SIG-M5 treated with dmso at 0.1 percent for 504 hours (cell line): ENCODE data around the gene WDR87.

Experiments
- DNase-seq: peaks from one replicate; lab custom pipeline; 2025; ENCODE audit not compliant: unreplicated experiment; lab: John Stamatoyannopoulos, UW

WDR87 gene

DNA sequence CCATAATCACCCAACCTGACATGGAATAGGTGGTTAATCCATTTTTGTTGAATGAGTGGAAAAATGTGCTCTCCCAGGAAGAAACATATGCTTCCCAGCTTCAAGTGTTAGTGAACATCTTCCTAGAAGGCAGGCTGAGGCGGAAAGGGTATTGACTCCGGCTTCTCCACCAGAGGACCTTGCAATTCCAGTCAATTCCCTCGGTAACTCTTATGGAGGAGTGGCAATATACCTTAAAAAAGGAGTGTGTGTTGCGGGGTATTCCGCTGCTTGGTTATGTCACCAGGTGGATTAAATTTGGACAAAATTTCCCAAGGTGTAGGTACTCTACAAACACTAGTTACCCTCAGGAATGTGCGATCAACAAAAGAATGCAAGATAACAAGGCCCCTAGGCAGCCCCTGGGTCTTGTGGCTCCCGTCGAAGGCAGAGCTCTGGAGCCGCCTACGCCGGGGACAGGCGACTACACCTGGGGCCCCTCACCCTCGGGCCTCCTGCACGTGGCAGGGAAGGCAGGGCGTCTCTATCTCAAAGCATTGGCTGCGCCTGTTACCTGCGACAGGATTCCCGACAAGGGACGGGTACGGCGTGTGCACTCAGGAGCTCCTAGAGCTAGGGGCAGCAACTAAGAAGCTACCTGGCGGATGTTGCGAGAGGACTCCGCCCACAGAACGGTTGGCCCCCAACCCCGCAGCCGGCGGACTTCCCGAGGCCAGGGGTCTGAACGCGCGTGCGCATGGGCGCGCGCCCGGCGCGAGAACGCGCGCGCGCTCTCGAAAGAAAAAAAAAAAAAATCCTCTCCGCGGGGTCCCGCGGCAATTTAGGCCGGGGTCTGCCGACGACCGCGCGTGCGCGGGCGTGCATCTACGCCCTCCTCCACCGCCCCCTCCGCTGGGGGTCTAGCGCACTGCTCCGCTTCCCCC, at the start of gene WDR87:
TSS of gene WDR87 (minus strand) at position 649 of the 923 bp plus-strand sequence. CDS start 8,355 bp downstream, outside the sequence.
- peak; percentile 16 for DNase-seq

DNA sequence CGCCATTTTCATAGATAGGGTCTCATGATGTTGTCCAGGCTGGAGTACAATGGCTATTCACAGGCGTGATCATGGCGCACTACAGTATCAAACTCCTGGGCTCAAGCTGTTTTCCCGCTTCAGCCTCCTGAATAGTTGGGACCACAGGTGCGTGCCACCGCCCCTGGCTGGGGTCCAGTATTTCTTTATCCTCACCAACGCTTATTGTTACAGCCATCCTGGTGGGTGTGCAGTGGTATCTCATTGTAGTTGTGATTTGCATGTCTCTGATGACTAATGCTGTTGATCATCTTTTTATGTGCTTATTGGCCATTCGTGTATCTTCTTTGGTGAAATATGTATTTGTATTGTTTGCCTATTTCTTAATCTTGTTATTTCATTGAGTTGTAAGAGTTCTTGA, 49.6 kb upstream of the WDR87 start:
- no peak for DNase-seq

DNA sequence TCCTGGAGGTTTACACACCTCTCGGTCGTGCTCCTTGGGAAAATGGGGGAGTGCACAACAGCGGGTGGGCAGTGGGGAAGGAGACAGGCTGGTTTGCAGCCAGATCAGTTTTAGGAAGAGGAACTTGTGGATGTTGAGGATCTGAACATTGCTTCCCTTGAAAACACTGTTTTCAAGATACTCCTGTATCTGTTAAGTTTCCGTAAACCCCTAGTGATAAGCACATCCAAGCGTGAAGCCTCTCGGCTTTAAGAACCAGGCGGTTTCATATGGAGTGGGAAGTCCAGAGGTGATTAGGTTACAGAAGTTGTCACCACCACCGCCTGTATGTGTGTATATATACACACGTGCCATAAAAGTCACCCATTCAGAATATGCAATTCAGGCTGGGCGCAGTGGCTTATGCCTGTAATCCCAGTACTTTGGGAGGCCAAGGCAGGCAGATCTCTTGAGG, 48.1 kb upstream of the WDR87 start:
- no peak for DNase-seq

DNA sequence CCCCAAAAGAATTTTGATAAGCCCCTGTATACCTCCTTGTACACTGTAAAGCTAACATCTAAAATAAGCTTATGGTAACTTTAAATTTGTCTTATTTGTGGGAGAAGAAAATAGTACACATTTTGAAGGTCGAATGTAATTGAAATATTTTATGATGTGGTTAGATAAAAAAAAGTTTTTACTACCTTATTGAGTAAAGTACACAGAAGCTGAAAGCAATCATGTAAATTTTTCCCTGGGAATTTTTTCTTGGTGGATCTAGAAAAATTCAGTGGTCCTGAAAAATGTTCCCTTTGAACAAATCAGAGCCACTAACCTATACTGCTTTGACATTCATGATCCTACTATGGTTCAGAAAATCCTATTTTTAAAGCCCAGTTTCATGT, 47.5 kb upstream of the WDR87 start:
- DNase-seq: no peak

DNA sequence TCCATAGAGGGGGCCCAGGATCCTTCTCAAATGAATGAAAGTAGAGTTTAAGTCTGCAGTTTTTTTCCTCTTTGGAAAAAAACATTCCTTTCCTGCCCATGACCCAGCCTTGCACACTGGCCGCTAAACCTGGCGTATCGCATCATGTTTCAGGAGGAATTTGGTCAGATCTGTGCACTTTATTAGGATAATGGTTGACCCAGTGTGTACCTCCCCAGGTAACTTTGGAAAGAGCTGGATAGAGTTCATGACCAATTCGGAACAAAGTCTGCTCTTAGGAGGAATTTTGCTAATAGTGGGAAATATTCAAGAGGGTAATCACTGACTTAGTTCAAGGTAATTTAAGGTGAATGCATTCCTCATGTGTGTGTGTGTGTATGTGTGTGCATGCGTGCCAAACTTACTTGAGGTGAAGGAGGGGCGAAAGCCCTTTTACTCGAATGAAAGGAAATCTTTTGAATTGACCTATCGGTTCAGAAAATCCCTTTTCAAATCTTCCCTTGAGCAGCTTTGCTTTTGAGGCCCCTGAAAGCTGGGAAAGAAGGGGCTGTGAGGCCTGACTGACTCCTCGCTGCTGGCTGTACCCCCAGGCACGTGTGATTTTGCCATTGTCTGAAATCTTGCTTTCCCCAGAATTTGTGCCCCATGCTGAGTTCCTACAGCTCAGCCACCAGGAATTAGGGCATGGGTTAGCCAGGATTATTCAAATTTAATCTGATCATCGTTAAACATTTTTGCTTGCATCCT, 47.0 kb upstream of the WDR87 start:
- no peak for DNase-seq

DNA sequence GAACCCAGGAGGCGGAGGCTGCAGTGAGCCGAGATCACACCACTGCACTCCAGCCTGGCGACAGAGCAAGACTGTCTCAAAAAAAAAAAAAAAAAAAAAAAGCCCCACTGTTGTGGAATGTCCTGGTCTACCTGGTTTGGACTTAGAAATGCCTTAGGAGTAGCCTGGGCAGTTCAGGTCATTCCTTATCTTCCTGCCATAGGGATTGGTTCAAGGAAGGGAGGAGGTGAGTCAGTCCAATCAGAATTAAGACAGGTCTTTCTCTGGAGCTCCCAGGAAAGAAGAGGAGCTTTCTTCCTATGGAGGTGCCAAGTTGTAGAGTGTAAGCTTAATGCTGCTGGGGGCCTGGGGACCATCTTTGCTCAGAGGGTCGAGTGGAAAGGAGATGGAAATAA, 45.4 kb upstream of the WDR87 start:
- DNase-seq: no peak

DNA sequence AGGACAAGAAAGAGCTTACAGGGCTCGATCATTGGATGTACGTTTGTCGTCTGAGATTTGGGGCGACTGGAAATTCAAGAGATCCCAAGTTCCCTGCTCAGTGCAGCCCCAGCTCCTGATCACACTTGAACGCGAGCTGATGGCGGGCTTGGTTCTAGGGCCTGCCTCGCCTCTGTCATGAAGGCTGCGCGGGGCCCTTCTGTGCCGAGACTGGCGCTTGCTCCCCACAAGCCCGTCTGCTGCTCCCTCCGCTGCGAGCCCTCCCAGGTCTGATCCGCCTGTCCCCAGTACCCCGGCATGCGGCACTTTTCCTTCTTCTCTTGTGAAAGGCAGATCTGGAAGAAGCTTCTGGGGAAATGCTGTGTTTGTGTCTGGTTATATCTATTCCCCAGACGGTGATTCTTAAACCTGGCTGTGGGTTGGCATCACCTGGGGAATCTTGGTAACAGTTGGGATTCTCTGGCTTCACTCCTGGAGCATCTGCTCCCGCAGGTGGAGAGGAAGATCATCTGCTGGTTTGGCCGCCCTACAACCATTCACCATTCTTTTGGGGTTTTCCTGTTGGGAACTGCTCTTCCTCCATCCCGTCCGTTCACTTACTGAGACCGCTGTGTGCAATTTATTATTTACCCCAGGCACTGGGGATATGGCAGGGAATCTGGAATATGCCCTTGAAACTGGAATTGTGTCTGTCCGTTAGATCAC, 44.2 kb upstream of the WDR87 start:
- no peak for DNase-seq

DNA sequence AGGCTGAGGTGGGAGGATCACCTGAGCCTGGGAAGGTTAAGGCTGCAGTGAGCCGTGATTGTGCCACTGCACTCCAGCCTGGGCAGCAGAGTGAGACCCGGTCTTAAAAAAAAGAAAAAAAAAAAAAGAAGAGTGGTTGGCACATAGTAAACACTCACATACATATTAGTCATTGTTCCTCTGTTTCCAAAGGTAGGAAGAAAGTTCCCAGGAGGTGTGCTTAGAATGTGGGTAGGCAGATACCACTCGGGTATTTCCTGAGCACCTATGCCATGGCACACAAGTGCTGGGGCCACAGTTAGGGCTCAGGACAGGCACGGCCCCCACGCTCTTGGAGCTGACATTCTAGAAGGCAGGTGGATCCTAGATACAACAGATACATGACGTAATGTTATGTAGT, 42.0 kb upstream of the WDR87 start:
- DNase-seq: no peak

DNA sequence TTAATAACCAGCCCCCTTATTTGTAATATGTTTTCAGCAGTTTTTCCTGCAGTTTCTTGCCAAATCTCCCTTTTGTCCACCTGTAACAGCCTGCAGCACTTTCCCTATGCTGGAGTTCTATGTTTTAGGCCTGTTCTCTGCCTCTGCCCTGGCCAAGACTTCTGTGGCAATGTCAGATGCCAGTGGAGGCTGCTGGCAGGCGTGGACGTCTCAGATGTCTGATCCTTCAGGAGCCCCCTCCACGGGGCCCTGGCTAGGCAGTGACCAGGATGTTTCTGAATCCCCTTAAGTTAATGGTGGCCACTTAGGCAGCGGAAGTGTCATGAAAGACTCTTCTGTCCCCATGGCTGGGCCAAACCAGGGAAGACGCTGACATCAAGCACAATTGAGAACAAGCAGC, 41.4 kb upstream of the WDR87 start:
- DNase-seq: no peak

DNA sequence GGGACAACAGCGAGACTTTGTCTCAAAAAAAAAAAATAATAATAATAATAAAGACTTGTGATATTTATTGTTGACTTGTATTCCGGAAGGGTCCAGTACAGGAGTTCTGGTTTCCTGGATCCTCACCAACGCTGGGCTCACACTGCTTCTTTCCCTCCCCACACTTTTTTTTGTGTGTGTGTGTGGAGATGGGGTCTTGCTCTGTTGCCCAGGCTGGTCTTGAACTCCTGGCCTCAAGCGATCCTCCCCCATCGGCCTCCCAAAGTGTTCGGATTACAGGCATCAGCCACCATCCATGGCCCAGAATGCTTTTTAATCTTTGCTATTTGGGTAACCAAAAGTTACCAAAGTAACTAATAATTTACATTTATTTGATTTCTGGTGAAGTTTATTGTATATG, 39.7 kb upstream of the WDR87 start:
- no peak for DNase-seq

DNA sequence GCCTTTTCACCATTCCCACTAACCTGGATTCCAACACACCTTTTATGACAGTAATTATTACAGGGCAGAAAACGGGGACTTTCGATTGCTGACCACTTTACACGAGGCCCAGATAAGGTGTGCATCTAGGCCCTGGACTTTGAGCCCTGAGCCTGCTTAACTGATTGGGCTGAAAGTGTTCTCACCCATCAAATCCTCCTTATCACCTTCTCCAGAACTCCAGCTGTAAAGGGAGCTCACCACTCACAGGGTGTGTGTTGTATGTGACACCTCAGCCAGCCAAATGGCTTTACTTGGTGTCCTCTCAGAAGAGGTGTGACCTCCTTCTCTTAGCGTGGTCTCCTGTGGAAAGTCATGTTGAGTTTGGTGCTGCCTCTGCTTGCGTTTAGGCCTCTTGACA, 37.1 kb upstream of the WDR87 start:
- DNase-seq: no peak

DNA sequence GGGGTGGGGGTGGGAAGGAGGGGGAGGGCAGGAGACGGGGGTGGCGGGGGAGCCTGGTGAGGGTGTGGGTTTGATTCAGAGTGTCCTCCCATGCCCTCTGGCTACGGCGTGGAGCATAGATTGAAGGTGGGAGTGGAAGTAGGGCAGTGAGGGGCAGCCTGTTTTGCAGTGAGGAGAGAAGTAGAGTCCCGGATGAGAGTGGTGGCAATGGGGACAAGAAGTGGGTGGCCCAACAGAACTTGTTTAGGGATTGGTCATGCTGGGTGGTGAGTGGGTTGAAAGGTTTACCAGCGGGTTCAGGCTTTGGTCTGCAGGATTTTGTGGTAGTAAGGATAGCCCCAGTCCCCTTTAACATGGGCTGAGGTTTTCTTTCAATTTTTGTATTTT, 36.1 kb upstream of the WDR87 start:
- DNase-seq: no peak

DNA sequence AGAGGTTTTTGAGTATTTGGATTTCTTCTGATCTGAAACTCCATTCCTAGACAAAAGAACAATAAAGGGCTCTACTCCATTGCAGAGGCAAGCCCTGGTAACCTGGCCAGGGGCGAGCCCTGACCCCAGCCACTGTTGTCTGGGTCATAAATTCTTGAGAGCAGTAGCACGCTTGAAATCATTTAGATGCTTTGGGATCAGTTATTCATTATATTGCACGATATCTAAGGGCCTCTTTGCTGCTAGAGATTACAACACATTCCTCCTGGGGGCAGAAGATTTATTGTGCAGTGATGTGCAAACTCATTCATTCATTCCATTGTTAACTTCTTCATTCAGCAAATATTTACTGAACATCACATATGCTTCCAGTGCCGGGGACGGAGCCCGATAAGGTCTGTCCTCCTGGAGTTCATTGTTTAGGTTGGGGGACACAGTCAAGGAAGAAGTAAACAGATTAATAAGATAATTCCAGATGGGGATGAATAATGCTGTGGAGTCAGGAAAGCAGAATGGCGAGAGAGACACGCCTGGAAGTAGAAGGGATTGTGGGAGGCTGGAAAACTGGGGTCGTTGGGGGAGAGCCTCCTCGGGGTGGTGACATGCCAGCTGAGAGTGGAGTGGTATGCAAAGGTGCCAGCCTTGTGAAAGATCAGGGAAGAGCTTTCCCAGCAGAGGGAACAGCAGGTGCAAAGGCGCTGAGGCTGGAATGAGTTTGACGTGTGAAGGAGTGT, 35.6 kb upstream of the WDR87 start:
- no peak for DNase-seq

DNA sequence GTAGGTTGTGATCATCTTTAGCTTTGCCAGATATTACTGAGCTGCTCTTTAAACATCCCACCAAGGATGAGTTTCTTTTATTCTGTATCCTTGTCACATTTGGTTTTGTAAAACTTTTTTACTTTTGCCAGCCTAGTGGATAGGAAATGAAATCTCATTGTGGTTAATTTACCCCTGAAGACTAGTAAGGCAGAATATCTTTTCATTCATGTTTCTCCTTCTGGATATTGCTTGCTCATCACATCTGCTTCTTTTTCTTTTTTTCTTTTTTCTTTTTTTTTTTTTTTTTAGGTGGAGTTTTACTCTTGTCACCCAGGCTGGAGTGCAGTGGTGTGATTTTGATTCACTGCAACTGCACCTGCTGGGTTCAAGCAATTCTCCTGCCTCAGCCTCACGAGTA, 32.0 kb upstream of the WDR87 start:
- DNase-seq: no peak

DNA sequence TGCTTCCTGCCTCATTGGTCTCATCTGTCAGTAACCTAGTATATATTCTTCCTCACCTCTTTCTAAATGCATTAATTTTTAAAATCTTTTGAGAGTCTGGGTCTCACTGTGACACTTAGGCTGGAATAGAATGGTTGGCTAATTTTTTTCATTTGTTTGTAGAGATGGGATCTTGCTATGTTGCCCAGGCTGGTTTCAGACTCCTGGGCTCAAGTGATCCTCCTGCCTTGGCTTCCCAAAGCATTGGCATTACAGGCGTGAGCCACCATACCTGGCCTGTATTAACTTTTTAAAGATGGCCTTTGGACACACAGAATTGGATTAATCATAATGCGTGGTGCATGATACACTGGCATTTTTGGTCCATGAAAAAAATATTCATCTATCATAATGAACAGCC, 30.5 kb upstream of the WDR87 start:
- DNase-seq: no peak

DNA sequence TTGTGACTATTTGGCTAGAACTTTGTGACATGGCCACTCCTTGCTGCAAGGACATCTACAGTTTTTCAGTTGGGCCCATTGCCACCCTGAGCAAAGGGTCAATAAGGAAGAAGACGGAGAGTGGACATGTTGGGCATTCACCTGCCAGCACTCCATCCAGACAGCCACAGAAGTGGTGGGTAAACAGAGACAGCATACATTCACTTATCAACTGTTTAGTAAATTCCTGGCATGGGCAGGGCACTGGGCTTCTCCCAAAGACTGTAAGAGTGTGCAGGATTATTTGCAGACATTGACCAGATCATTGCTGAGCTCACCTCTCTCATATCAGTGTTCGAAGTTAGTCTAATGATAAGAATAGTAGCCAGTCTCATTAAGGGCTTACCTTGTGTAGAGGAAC, 29.8 kb upstream of the WDR87 start:
- DNase-seq: no peak

DNA sequence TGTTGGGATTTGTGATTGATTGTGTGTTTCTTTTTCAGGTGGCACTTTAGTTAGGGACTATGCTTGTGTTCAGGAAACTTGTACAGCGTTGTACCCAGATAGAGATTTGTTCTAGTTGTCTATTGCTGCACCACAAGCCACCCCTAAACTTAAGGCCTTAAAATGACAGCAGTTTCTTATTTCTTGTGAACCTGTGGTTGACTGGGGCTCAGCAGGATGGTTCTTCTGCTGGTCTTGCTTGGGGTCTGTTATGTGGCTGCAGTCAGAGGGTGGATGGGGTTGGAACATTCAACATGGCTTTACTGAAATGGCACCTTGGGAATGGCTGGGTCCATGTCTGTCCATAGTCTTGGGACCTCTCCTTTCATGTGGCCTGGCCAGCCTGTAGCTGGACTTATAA, 28.9 kb upstream of the WDR87 start:
- DNase-seq: no peak

DNA sequence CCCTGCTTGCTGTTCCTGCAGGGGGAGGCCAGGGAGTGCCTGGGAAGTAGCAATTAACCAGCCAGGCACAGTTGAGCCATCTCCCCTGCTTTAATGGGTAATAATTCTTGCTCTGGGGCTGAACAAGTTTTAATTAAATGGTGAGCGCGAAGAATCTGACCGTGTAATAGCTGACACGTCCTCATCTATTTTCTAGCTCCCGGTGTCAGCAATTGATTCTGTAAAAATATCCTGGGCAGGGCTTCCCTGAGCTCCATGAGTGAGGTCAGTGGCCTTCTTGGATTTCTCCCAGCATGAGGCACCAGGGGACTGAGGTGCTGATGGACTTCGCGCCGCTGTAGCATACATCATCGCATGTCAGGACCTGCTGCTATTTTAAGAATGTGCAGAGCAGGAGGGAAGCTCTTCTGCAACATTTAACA, 27.6 kb upstream of the WDR87 start:
- DNase-seq: no peak

DNA sequence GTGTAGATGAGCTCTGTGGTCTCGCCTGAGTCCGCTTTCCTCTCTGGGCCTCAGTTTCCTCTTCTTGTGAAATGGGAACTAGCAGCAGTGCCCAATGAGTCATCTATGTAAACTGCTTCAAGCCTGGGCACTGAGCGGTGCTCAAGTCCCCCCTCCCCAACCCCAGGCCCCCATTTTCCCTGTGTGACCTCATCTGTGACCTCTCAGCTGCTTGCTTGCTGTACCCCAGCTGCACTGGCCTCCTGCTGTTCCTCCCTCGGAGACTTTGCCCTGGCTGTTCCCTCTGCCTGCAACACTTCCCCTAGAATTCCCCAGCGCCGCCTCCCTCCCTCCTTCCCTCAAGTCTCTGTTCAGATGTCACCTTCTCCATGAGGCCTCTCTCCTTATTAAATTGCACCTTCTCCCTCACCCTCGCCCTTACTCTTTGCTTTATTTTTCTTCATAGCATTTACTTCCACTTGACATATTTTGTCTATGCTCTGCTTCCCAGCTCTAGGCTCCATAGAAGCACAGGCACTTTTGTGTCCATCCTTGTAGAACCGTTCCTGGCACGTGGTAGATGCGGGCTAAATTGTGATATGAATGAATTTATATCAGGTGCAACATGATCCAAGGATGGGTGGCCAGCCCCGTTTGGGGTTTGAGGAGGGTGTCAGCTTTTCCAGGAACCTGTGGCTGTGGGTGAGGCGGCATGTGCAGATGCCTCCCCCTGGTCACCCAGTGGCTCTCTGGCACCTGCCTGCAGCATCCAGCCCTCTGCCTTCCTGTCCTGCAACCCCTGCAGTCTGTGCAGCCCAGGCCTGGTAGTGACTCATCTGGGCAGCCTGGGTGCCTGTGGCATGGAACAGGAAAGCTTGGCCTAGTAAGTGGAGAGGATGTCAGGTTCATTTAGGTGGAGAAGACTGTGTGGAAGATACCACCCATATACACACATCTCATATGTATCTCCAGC, 26.9 kb upstream of the WDR87 start:
- DNase-seq: peak; percentile 27
